Mucosa of gallbladder (tissue), 1 donor: ENCODE data around the gene IQCE. TPM values are rescaled to one million over a fixed set of nuclear protein-coding genes. Genes with fewer than 3 reads are reported as not detected.
A peak's percentile ranks its signal among the peaks of the same experiment; 100 is the strongest.

Experiments used
- DNase-seq: peaks from one replicate; pipeline ENCODE4 v3.0.0-alpha.2; 2020; ENCODE audit warnings: low spot score
- total RNA-seq: library from RNA; stranded (reverse); gene quantifications from one replicate; pipeline ENCODE4 v1.2.1, GENCODE V29; 2021
- donor health status: DM: no; HTN: no; CAD: no.

The IQCE gene
- total RNA-seq, result 36.1 TPM

- DNase-seq, result peak; percentile 92
These were observed at the start of gene IQCE for GRCh38 chr7:2558629-2559282. Gene IQCE, plus strand, starts transcription at chr7:2558979. Its CDS starts 203 bp downstream, at chr7:2559182.

GRCh38 chr7:2509298-2509906 is 49.4 kb upstream of the IQCE start:
- DNase-seq, result no peak

- DNase-seq, result no peak
These were observed 48.5 kb upstream of the IQCE start for GRCh38 chr7:2510130-2510776.

- DNase-seq, result no peak
These were observed 47.6 kb upstream of the IQCE start for GRCh38 chr7:2510909-2511768.

GRCh38 chr7:2511769-2512168 is 47.0 kb upstream of the IQCE start:
- DNase-seq, result no peak

GRCh38 chr7:2512179-2512661 is 46.6 kb upstream of the IQCE start:
- DNase-seq, result no peak

GRCh38 chr7:2512713-2513112 is 46.1 kb upstream of the IQCE start:
- no peak for DNase-seq

- DNase-seq, result no peak
These were observed 45.1 kb upstream of the IQCE start for GRCh38 chr7:2513702-2514101.

- DNase-seq, result no peak
These were observed 44.0 kb upstream of the IQCE start for GRCh38 chr7:2514473-2515423.

- DNase-seq, result no peak
These were observed 43.2 kb upstream of the IQCE start for GRCh38 chr7:2515424-2516193.

- DNase-seq, result no peak
These were observed 42.6 kb upstream of the IQCE start for GRCh38 chr7:2516194-2516555.

- no peak for DNase-seq
These were observed 41.8 kb upstream of the IQCE start for GRCh38 chr7:2517026-2517425.

- DNase-seq, result no peak
These were observed 40.9 kb upstream of the IQCE start for GRCh38 chr7:2517678-2518507.

GRCh38 chr7:2518737-2519118 is 40.1 kb upstream of the IQCE start:
- no peak for DNase-seq

- peak; percentile 90 for DNase-seq
These were observed 39.5 kb upstream of the IQCE start, which contains the start of gene LFNG for GRCh38 chr7:2519119-2519930. Gene LFNG, plus strand, starts transcription at chr7:2519774. Its CDS starts 88 bp downstream, at chr7:2519862.

GRCh38 chr7:2520131-2520760 is 38.5 kb upstream of the IQCE start:
- DNase-seq, result no peak

GRCh38 chr7:2520761-2521290 is 38.0 kb upstream of the IQCE start:
- DNase-seq, result no peak

- DNase-seq, result no peak
These were observed 37.4 kb upstream of the IQCE start for GRCh38 chr7:2521341-2521745.
